Panc1 (cell line): Measurements from ENCODE around the gene SUGCT.
"Not testable (repeated sequence)": the region's sequence is repeated elsewhere in the genome, so short reads cannot be mapped to it uniquely, and the experiment has no call there.

Experiments used
- POLR2AphosphoS5 ChIP-seq: IDR thresholded peaks from 2 replicates; pipeline ENCODE4 v1.6.1; 2012; ENCODE audit warnings: mild to moderate bottlenecking, low read depth, low read length, moderate library complexity
- SIN3A ChIP-seq: IDR thresholded peaks from 2 replicates; pipeline ENCODE4 v1.6.1; 2012; ENCODE audit warnings: low read depth, mild to moderate bottlenecking, low read length, moderate library complexity, borderline replicate concordance; ENCODE audit not compliant: insufficient read depth
- TF ChIP-seq, protein P1 (sequence below): fragments of 450-650 bp; IDR thresholded peaks from 2 replicates; pipeline ENCODE4 v1.5.1; 2017; ENCODE audit warnings: mild to moderate bottlenecking

DNA sequence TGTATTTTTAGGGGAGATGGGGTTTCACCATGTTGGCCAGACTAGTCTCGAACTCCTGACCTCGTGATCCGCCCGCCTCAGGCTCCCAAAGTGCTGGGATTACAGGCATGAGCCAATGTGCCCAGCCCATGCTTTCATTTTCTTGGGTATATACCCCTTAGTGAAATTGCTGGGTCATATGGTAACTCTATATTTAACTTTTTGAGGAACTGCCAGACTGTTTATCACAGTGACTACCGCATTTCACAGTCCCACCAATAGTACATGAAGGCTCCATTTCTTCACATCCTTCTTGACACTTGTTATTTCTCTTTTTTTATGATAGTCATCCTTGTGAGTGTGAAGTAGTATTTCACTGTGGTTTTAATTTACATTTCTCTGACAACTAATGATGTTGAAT is 134.0 kb downstream of the SUGCT start:
- not testable (repeated sequence) for TF ChIP-seq POLR2AphosphoS5, SIN3A
- TF ChIP-seq, protein P1, sequence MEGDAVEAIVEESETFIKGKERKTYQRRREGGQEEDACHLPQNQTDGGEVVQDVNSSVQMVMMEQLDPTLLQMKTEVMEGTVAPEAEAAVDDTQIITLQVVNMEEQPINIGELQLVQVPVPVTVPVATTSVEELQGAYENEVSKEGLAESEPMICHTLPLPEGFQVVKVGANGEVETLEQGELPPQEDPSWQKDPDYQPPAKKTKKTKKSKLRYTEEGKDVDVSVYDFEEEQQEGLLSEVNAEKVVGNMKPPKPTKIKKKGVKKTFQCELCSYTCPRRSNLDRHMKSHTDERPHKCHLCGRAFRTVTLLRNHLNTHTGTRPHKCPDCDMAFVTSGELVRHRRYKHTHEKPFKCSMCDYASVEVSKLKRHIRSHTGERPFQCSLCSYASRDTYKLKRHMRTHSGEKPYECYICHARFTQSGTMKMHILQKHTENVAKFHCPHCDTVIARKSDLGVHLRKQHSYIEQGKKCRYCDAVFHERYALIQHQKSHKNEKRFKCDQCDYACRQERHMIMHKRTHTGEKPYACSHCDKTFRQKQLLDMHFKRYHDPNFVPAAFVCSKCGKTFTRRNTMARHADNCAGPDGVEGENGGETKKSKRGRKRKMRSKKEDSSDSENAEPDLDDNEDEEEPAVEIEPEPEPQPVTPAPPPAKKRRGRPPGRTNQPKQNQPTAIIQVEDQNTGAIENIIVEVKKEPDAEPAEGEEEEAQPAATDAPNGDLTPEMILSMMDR: not testable (repeated sequence)
